ENCODE data around the gene GALK1. TPM values are rescaled to one million over a fixed set of nuclear protein-coding genes. Genes with fewer than 3 reads are reported as not detected.
A peak's percentile ranks its signal among the peaks of the same experiment; 100 is the strongest.

Gene GALK1
- total and polyA plus RNA-seq, 2 of the 13 experiments (the other 11 are each of a cell fraction or from before 2014, with no cell fraction given): 59.9 to 93.6 TPM

GRCh38 chr17:75738218-75738802 lies 26.7 kb downstream of the GALK1 start (continued):
- TF ChIP-seq RBFOX2 (IDR thresholded peaks at IDR 0.05; ENCODE audit: low read depth, low read length) (no peak), SIN3B (IDR thresholded peaks at IDR 0.05; ENCODE audit: low read length) (no peak), RXRB (CRISPR knock-in tag; IDR thresholded peaks at IDR 0.05; ENCODE audit: borderline replicate concordance) (peak; percentile 83), ZNF83 (CRISPR knock-in tag; IDR thresholded peaks at IDR 0.05; ENCODE audit: borderline replicate concordance) (peak; percentile 59; the same call in 1 of the 2 replicates), ZNF574 (CRISPR knock-in tag; IDR thresholded peaks at IDR 0.05) (peak; percentile 50), ZNF367 (CRISPR knock-in tag; IDR thresholded peaks at IDR 0.05; ENCODE audit: borderline replicate concordance) (no peak), TOE1 (CRISPR knock-in tag; IDR thresholded peaks at IDR 0.05) (no peak), ZFP1 (CRISPR knock-in tag; IDR thresholded peaks at IDR 0.05) (no peak), NFYC (CRISPR knock-in tag; IDR thresholded peaks at IDR 0.05) (no peak), MLX (CRISPR knock-in tag; IDR thresholded peaks at IDR 0.05) (peak; percentile 90; the same call in 1 of the 2 replicates)

Measured in HepG2 (cell line).